GM19351 (cell line): ENCODE results near the gene ADAMTS12.
A peak's percentile ranks its signal among the peaks of the same experiment; 100 is the strongest.

Experiments used
- ATAC-seq: cut with Tn5 transposase; IDR thresholded peaks from one replicate; pipeline ENCODE4 v1.9.1; 2021; ENCODE audit warnings: mild to moderate bottlenecking, moderate library complexity; ENCODE audit not compliant: unreplicated experiment

ADAMTS12 gene

GRCh38 chr5:33611877-33612276 is 279.9 kb downstream of the ADAMTS12 start:
- no peak for ATAC-seq

GRCh38 chr5:33608344-33609041 is 283.3 kb downstream of the ADAMTS12 start:
- ATAC-seq = no peak

GRCh38 chr5:33604503-33604902 is 287.3 kb downstream of the ADAMTS12 start:
- no peak for ATAC-seq

- ATAC-seq = no peak
These were observed 289.9 kb downstream of the ADAMTS12 start for GRCh38 chr5:33601881-33602280.

GRCh38 chr5:33595303-33595702 is 296.5 kb downstream of the ADAMTS12 start:
- ATAC-seq = no peak

GRCh38 chr5:33594006-33594405 is 297.8 kb downstream of the ADAMTS12 start:
- no peak for ATAC-seq

GRCh38 chr5:33592245-33592644 is 299.5 kb downstream of the ADAMTS12 start:
- no peak for ATAC-seq

GRCh38 chr5:33588654-33589372 is 303.0 kb downstream of the ADAMTS12 start:
- ATAC-seq = peak; percentile 51

- ATAC-seq = no peak
These were observed 308.5 kb downstream of the ADAMTS12 start for GRCh38 chr5:33583332-33583731.

GRCh38 chr5:33582417-33582816 is 309.4 kb downstream of the ADAMTS12 start:
- ATAC-seq = no peak

- no peak for ATAC-seq
These were observed 312.0 kb downstream of the ADAMTS12 start for GRCh38 chr5:33579789-33580188.

- no peak for ATAC-seq
These were observed 312.6 kb downstream of the ADAMTS12 start for GRCh38 chr5:33579152-33579551.

GRCh38 chr5:33576726-33577590 is 314.8 kb downstream of the ADAMTS12 start:
- no peak for ATAC-seq

- ATAC-seq = no peak
These were observed 326.5 kb downstream of the ADAMTS12 start for GRCh38 chr5:33565324-33565723.

- ATAC-seq = no peak
These were observed 327.5 kb downstream of the ADAMTS12 start for GRCh38 chr5:33563983-33564908.

GRCh38 chr5:33563530-33563929 is 328.3 kb downstream of the ADAMTS12 start:
- no peak for ATAC-seq

GRCh38 chr5:33558489-33558888 is 333.3 kb downstream of the ADAMTS12 start:
- ATAC-seq = no peak

- no peak for ATAC-seq
These were observed 334.2 kb downstream of the ADAMTS12 start for GRCh38 chr5:33557605-33558004.

GRCh38 chr5:33556330-33557328 is 335.2 kb downstream of the ADAMTS12 start:
- ATAC-seq = no peak
